ENCODE measurements around the gene PCBP3.
A peak's percentile ranks its signal among the peaks of the same experiment; 100 is the strongest.
"Not testable (repeated sequence)": the region's sequence is repeated elsewhere in the genome, so short reads cannot be mapped to it uniquely, and the experiment has no call there.

Gene PCBP3

DNA sequence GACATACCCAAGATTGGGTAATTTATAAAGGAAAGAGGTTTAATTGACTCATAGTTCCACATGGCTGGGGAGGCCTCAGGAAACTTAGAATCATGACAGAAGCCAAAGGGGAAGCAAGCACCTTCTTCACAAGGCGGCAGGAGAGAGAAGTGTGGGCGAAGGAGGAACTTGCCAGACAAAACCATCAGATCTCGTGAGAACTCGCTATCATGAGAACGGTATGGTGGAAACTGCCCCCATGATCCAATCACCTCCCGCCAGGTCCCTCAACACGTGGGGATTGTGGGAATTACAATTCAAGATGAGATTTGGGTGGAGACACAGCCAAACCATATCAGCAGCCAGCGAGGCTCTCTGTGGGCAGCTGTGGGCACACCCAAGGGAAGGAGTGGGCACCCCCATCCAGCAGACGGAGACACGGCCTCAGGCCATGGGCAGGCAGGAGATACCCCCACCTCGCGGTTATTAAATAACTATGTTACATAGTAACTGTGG, 189.3 kb downstream of the PCBP3 start:
- DNase-seq = not testable (repeated sequence)

DNA sequence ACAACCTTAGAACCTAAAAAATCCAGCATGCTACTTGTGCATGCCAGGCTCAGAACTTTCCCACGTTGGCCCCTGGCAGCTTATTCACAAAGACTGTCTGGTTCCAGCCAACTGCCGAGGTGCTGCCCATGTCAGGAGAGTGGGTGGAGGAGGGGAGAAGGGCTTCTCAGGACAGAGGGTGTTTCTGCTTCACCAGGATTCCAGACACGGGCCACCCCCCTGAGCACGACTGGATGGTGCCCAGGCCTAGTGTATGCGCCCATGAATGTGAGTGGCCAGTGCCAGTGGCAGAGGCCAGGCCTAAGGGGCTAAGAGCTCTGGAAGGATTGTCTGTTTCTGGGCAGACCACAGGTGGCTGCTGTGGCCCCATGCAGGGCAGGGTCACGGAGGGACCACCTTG, 189.9 kb downstream of the PCBP3 start:
- DNase-seq = no peak

DNA sequence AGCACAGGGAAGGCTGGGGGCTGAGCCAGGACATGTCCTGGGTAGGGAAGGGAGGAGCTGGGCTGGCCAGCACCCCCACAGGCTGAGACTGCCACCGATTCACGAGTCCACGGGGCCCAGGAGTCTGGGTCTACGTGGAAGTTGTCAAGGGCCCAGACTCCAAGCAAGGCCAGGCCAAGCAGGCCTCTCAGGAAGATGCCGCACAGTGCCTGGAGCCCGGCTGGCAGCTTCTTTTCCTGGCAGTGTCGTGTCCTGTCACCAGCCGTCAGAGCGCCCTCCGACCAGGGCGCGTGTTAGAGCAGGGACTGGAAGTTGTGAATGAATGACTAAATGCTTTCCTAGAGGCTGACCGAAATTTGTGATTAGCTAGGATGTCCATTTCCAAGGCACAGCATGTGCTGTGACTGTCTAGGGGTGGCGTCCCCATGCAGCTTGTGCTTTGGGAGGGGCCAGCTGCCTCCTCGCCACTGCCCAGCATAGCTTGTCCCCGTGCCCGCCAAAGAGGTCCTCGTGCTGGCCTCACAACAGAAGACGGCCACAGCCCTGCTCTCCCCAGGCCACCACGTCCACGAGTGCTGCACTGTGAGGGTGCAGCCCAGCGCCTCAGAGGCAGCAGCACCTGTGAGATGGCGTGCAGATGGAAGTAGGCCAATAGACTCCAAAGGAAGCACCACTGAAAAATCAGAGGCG, 190.6 kb downstream of the PCBP3 start:
- no peak for DNase-seq

DNA sequence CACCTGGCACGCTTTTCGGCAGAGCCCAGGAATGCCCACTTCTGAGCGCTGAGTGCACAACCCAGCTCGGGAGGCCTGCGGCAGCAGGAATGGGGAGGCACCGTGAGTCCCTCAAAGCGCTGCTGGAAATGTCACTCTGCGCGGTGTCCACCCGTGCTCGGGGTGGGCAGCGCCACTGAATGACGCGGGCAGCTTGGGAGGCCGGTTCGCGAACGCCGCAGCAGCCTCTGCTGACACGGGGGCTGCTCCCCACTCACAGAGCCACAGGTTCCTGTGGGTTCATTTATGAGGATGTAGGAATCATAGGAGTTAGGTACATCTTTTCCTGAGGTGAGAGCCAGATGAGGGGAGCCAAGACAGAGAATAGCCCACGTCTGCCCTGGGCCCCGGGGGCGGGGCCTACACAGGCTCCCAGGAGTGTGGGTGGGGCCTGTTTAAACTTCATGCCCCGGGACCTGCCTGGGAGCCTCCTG, 191.3 kb downstream of the PCBP3 start:
- no peak for DNase-seq

- no peak for DNase-seq
These were observed 192.1 kb downstream of the PCBP3 start for GRCh38 chr21:45835301-45836267.

- peak; percentile 18 for DNase-seq
These were observed 192.7 kb downstream of the PCBP3 start for GRCh38 chr21:45836268-45836655.

DNA sequence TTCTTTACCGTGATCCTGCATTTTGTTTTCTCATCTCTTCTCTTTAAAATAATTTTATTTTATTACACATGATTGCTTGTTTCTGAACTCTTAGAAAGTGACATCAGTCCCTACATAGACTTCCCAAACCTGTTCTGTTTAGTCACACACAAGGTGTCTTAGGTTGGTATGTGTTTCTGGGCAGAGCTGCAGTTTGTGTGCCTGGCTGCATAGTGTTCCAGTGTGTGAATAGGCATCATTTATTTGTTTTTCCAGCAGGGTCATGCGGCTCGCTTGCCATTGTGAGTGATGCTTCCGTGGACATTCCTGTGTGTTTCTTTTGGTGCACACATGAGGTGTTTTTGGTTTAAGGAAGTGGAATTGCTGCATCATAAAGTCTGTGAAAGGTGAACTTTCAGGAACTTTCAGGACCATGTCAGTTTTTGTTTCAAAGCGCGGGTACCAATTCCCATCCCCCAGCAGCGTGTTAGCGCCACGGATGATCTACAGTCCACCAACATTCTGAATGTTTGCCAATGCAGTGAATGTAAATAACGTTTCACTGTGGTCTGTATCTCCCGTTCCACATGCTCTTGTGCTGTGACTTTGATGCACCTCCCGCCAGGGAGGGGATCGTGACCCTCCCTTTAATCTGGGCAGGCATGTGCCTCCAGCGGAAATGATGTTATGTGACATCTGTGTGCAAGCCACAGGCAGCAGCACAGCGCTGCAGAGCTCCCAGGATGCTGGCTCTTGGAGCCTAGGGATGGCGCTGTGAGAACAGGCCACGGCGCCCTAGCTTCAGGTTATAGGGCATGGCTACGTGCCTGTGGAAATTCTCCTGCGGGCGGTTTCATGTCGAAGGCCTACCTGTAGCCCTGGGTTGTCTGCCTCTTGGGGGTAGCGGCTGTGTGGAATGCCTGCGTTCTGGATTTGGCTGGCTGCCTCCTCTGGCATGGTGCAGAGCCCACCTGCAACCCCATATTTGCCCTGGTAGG, 193.5 kb downstream of the PCBP3 start:
- DNase-seq = peak; percentile 47

- no peak for DNase-seq
These were observed 194.4 kb downstream of the PCBP3 start for GRCh38 chr21:45837936-45838335.

DNA sequence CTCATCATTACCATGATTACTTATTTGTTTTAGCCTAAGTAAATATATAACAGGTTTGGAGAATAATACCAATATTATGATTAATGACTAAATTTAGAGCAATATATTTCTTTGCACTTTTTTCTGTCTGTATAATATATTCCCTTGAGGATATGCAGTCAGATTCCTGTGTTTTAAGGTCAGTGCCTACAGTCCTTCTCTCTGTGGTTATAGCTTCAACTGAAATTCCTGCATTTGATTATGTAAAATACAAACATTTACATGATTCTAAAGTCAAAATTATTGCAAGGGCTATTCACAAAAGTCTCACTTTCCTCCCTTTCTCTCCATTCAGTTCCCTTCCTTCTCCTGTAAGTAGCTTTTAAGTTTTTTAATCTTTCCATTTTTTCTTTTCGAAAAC, 195.1 kb downstream of the PCBP3 start:
- DNase-seq = peak; percentile 64

- peak; percentile 71 for DNase-seq
These were observed 195.7 kb downstream of the PCBP3 start for GRCh38 chr21:45839274-45839673.

GRCh38 chr21:45841033-45841432, 197.5 kb downstream of the PCBP3 start:
- DNase-seq = no peak

DNA sequence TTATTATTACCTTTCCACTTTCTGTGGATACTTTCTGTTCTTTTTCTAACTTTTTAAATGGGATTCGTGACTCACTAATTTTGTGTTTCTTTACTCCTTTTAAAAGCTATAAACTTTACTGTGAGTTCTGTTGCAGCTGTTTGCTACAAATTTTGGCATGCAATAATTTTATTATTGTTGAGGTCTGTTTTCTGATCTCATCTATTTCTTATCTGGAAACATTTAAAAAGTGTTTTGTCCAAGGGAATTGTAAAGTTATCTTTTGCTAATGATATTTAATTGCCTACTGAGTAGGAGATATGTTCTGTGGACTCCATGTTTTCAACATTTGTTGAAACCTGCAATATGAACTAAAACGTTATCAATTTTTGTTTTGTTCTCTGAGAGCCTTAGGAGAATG, 199.9 kb downstream of the PCBP3 start:
- no peak for DNase-seq

DNA sequence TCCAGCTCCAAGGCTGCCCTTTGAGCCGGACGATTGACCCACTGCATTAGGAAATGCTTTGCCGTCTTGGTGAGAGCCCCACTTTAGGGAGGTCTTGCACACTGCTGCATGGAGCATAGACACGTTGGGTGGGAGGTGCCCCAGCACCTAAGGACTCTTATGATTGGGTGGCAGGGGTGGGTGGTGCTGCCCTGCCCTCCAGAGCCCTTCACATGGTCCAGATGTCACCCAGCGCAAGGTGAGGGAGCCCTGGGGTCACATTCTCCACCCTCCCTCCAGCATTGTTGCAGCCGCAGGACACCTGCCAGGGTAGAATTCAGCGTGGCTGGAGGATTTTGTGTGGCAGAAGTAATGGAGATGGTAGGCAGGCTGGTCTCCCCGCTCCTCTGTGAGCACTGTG, 200.7 kb downstream of the PCBP3 start:
- no peak for DNase-seq

- no peak for DNase-seq
These were observed 201.7 kb downstream of the PCBP3 start for GRCh38 chr21:45845063-45845769.

- DNase-seq = no peak
These were observed 202.2 kb downstream of the PCBP3 start for GRCh38 chr21:45845770-45846090.

DNA sequence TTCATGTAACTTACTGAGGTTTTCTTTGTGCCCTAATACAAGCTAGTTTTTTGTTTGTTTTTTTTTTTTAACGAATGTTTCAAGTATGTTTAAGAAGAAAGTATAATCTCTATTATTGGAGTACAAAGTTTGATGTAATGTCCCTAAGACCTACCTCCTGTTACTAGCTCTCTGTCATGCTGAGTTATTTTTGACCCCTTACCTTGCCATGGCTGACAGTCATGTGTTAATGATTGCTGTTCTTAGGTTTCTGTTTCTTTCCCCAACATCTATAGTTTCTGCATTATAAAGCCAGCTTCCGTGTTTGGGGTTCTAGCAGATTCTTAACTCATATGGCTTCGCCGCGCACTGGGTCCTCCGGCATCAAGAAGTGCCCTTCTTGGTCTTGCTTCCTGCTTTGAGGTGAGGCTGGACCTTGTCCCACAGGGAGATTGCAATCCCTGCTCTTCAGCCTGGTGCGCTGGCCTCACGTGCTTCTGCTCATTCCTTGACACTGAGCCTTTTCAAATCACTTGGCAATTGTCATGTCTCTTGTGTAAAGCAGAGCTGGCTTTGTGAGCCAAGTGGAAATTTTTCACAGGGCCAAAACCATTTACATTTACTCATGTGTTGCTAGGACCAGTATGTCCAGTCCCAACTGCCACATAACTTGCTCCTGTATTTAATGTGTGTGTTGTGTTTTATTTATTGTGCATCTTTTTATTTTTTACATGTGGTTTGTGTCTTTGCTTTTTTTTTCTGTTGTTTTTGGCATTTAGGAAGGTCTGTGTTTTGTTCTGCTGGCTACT, 203.0 kb downstream of the PCBP3 start:
- no peak for DNase-seq

DNA sequence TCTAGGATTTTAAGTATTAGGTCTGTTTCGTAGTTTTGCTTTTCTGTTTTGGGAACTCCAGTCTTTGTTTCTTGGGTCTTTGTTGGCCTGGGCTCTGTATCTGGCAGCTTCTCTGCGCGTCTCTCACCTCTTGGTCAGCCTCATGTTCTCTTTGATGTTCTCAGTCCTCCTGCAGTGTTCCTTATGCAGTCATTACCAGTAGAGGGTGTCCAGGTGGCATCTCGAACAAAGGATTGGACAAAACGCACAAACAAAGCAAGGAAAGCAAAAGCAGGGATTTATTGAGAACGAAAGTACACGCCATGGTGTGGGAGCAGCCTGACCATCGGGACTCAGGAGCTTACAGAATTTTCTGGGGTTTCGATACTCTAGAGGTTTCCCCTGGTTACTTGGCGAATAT, 204.3 kb downstream of the PCBP3 start:
- no peak for DNase-seq

DNA sequence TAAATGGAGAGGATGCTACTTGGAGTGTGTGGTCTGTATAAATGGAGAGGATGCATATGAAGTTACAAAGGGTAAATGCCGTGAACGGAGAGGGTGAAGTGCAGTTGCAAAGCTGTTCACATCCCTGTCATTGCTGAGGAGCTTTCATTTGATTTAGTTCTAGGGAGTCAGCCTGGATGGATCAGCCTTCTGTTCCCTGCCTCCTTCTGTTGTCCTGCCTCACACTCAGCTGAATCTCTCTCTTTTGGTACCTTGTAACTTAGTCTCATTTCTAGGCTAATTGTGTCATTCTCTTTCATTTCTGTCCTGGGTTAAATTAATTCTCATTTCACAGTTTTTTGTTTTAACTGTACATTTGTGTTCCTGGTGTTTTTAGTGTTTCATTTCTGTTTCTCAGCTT, 204.8 kb downstream of the PCBP3 start:
- DNase-seq = no peak

- DNase-seq = no peak
These were observed 205.3 kb downstream of the PCBP3 start for GRCh38 chr21:45848805-45849204.

DNA sequence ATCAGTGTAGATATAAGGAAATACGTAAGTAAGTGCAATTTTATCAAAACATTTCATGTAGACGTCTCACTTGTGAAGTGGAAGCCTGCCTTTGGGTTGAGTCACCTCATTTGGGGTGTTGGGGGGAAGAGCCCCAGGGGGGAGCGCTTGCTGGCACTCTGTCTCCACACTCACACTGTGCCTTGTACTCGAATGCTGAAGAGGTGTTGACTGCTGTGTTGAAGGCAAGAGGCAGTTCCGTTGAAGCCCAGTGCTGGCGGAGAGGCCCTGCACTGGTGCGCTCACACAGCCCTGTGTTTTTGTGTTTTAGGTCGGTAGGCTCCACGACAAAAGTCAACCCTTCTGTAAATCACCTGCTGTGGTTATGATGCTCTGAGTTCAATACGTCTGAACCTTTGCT, 206.1 kb downstream of the PCBP3 start:
- no peak for DNase-seq

DNA sequence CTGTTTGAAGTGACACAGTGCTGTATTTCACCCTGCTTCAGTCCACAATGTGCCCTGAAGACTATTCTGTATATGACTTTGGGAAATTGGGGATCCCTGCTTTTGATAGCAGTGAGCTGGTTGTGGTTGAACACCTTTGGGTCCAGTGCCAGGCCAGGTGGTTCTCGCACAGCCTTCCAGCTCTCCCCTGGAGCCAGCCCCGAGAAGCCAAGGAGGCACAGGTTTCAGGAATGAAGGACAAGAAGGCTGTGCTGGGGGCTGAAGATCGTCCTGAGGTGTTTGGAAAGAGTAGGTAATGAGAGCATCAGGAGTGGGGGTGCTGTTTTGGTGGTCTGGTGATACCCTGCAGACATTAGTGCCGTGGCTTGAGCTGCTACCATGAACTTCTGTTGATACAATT, 206.7 kb downstream of the PCBP3 start:
- no peak for DNase-seq

Data from fibroblast of skin of right quadriceps (primary cell).